COLO829 (cell line): ENCODE results near the gene C4orf36.
"Not testable (repeated sequence)": the region's sequence is repeated elsewhere in the genome, so short reads cannot be mapped to it uniquely, and the experiment has no call there.

Source experiments
- DNase-seq: peaks from one replicate; pipeline ENCODE4 v3.0.0; 2012; ENCODE audit warnings: low spot score

The C4orf36 gene

DNA sequence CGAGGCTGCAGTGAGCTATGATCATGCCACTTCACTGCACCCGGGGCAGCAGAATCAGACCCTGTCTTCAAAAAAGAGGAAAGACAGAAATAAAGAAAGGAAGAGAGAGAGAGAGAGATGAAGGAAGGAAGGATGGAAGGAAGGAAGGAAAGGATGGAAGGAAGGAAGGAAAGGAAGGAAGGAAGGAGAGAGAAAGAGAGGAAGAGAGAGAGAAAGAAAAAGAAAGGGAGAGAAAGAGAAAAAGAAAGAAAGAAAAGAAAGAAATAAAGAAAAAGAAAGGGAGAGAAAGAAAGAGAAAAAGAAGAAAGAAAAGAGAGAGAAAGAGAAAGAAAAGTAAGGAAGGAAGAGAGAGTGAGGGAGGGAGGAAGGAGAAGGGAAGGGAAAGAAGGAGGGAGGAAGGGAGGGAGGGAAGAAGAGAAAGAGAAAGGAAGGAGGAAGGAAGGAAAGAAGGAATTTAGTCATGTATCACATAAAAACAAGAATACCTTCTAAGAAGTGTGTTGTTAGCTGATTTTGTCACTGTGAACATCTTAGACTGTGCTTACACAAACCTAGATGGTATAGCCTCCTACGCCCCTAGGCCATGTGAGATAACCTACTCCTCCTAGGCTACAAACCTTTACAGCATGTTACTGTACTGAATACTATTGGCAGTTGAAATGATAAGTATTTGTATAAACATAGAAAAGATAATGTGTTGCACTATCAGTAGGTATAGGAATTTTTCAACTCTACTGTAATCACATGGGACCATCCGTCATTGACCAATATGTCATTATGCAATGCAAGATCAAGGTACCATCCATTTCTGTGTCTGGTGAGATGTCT lies 25.2 kb upstream of the C4orf36 start:
- no peak for DNase-seq

DNA sequence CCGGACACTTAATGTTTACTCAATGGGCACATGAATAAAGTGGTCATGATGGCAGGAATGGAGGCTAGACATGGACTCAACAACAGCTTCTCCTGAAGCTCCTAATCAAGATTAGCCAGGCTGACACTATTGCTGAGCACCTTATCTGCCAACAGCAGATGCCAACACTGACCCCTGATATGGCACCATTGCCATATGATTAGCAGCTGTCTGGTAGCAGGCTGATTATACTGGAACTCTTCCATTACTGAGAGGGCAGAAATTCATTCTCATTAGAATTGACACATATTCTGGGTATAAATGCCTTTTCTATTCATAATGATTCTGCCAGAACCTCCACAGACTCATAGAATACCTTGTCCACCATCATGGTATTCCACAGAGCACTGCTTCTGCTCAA lies 24.2 kb upstream of the C4orf36 start:
- no peak for DNase-seq

- DNase-seq = no peak
Observed at GRCh38 chr4:86910820-86911684, 18.8 kb upstream of the C4orf36 start.

- DNase-seq = no peak
Observed at GRCh38 chr4:86910369-86910768, 18.1 kb upstream of the C4orf36 start.

- no peak for DNase-seq
Observed at GRCh38 chr4:86909546-86910295, 17.5 kb upstream of the C4orf36 start.

- DNase-seq = no peak
Observed at GRCh38 chr4:86908251-86908657, 16.0 kb upstream of the C4orf36 start.

DNA sequence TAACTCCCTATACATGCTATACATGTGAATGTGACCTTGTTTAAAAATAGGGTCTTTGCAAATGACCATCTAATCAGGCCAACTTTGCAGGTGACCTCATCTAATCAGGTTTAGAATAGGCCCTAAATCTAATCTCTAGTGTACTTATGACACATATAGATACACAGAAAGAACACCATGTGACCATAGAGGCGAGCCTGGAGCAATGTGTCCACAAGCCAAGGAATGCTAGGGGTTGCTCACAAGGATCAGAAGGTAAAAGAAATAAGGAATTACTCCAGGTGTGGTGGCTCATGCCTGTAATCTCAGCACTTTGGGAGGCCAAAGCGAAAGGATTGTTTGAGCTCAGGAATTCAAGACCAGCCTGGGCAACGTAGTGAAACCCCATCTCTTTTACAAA lies 9.6 kb upstream of the C4orf36 start:
- DNase-seq = no peak

DNA sequence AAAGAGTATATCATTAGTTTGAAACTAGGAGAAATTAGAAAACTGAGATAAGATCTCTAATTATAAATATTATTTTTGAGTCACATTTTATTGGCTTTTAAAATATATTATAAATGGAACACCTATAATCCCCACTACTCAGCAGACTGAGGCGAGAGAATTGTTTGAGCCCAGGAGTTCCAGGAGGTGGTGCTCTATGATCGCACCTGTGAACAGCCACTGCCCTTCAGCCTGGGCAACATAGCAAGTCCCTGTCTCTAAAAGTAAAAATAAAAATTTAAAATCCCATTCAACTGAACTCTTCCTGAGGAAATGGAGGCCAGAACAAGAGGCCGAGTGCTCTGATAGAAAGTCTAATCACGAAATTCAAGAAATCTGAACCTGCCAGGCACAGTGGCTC lies 6.3 kb upstream of the C4orf36 start:
- DNase-seq = no peak

DNA sequence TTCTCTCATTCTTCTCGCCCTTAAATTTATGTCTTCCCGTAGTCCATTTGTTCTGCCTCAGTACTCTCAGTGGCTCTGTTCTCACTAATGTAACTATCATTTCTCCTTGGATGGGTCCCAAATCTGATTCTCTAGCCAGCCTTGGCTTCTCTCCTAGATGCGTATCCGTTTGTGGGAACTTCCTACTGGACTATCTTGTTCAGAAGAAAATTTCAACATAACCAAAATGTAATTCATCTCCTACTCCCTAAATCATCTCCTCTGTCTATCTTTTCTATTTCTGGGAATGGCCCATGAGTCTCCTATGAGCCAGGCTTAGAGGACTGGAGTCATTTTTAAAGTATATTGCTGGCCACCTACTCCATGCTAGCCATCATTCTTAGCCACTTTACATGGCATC lies 4.4 kb upstream of the C4orf36 start:
- no peak for DNase-seq

- DNase-seq = peak; percentile 58
Observed at GRCh38 chr4:86895692-86896488, 3.7 kb upstream of the C4orf36 start.

DNA sequence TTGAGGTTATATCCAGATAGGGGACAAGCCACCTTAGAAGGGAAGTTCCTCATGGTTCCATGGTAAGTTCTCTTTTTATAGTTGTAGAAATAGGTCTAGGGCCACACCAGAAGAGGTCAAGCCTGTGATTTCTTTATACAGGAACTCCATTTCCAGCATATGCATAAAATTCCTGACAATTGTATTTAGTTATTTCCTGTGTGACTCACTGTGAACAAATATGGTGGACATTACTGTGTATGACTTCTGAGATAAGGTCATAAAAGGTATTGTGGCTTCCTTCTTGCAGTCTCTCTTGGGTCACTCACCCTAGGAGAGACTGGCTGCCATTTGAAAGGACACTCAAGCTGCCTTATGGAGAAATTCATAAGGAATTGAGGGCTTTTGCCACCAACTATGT lies 2.2 kb upstream of the C4orf36 start:
- DNase-seq = no peak

GRCh38 chr4:86893136-86893535 lies 914 bp upstream of the C4orf36 start:
- no peak for DNase-seq

DNA sequence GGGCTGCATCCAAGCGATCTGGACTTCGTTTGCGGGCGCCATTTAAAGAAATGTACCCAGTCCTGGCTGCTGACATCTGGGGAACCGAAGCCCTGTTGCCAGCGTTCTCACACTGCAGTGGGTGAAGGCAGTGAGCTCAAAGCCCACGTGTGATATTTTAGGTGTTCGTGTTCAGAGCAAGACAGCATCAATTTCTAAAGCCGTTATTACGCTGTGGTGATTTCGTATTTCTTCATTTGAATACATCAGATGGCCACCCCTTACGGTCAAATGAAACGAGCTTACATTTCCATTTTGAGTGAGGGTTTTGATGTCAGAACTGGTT lies 376 bp upstream of the C4orf36 start:
- no peak for DNase-seq

DNA sequence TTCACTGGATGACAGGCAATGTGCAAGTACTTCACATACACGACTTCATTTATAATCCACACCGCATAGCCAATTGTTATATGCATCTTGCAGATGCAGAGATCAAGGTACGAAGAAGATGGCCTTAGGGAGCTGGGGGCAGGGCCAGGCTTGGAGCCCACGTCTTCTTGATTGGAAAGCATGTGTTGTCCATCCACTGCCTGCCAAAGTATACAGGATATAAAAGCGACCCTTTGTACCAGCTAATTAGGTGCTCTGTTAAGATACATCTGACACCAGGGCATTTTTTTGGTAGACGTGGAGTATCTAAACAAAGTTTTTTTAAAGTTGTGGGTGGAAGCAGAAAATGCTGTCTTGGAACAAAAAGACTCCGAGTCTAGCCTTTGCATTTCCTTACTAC lies 1.4 kb downstream of the C4orf36 start:
- DNase-seq = no peak

DNA sequence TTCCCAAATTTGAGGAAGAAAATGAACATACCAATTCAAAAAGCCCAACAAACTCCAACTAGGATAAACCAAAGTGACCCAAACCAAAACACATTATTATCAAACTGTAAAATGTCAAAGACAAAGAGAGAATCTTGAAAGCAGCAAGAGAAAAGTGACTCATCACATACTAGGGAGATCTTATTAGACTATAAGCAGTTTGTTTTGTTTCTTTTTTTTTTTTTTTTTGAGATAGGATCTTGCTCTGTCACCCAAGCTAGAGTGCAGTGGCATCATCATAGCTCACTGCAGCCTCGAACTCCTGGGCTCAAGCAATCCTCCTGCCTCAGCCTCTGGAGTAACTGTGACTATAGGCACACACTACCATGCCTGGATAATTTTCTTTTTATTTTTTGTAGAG lies 12.6 kb downstream of the C4orf36 start:
- DNase-seq = no peak

- DNase-seq = no peak
Observed at GRCh38 chr4:86878640-86879039, 13.6 kb downstream of the C4orf36 start.

GRCh38 chr4:86876894-86877685 lies 15.1 kb downstream of the C4orf36 start:
- no peak for DNase-seq

DNA sequence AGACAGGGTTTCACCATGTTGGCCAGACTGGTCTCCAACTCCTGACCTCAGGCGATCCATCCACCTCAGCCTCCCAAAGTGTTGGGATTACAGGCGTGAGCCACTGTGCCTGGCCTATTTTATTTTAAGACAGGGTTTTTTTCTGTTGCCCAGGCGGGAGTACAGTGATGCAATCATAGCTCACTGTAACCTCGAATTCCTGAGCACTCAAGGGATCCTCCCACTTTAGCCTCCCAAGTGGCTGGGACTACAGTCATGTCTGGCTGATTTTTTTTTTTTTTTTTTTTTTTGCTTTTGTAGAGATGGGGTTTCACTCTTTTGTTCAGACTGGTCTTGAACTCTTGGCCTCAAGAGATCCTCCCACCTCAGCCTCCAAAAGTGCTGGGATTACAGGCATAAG lies 16.8 kb downstream of the C4orf36 start:
- DNase-seq = not testable (repeated sequence)

DNA sequence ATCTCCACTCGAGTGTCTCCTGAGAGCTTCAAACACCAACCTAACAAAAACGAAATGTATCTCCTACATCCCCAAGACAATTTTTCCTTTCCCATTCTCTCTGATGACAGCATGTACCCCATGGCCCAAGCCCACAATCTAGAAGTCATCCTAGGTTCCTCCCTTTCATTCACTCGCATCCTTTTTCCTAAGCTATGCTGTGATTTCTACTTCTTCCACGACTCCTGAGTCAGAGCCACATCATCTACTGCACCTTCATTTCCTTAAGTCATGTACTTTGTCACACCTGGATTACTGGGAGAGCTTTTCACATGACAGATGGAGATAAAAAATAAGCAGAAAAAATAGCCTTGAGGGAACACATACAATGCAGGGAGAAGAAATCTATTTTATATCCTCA lies 20.1 kb downstream of the C4orf36 start:
- no peak for DNase-seq

DNA sequence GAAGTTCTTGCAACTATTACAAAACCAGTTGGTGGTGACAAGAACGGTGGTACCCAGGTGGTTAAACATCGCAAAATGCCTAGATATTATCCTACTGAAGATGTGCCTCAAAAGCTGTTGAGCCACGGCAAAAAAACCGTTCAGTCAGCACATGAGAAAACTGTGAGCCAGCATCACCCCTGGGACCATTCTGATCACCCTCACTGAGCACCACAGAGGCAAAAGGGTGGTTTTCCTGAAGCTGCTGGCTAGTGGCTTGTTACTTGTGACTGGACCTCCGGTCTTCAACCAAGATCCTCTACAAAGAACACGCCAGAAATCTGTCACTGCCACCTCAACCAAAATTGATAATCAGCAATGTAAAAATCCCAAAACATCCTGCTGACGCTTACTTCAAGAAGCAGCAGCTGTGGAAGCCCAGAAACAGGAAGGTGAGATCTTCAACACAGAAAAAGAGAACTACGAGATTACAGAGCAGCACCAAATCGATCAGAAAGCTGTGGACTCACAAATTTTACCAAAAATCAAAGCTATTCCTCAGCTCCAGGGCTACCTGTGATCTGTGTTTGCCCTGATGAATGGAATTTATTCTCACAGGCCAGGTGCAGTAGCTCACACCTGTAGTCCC lies 21.7 kb downstream of the C4orf36 start:
- DNase-seq = no peak
